Daoy (cell line): Measurements from ENCODE around the gene PDXP. TPM values are rescaled to one million over a fixed set of nuclear protein-coding genes. Genes with fewer than 3 reads are reported as not detected.
"Not testable (repeated sequence)": the region's sequence is repeated elsewhere in the genome, so short reads cannot be mapped to it uniquely, and the experiment has no call there.

ENCODE experiments used
- DNase-seq: peaks from one replicate; pipeline ENCODE4 v3.0.0-alpha.2; 2015; ENCODE audit warnings: low read depth
- total RNA-seq: library from RNA; depleted of rRNA; stranded (reverse); fragments of >200 nt; shearing (Covaris generic); gene quantifications from 2 replicates; pipeline ENCODE4 v1.2.3, GENCODE V29; 2014

Gene PDXP
- total RNA-seq, 1 experiment from 2014 or later: 32.0 TPM

DNA sequence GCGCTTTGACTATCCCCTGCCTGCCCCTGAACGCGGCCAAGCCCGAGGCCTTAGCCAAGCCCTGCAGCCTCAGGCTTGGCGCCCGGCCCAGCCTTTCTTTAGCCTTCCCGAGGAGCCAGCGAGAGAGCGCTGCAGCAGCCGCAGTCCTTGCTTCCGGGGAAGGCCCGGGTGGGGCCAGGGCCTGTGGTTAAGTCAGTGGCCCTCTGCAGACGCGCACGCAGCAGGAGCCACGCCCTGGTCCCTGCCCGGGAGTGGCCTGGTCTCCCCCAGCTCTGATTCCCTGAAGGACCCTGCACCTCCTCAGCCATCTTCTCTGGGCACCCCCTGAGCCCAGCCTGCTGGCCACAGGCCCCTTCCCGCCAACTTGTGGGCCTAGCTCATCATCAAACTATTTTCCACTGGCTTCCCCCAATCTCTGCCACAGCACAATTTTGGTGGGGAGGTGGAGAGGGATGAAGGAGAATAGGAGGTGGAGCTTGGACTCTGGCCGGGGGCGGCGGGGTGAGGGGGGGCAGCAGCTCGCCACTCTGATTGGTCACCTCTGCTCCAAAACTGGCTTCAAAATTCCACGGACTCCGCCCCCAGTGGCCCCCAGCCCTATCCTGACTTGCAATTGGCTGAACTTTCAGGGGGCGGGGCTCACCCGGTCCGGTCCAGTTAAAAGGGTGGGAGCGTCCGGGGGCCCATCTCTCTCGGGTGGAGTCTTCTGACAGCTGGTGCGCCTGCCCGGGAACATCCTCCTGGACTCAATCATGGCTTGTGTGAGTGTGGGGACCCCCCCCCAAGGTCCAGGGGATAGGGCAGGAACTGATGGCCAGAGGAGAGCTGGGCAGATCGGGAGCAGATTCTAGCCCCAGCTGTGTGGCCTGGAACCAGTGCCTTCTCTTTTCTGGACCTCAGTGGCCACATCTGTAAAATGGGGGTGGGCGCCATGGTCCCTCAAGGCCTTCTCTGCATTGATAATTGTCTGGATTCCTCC is 16.7 kb downstream of the PDXP start, which contains the start of gene LGALS1:
Gene LGALS1 (plus strand): TSS at position 686 of the 979 bp plus-strand sequence. CDS start 67 bp downstream, at position 753.
- peak; percentile 97 for DNase-seq

DNA sequence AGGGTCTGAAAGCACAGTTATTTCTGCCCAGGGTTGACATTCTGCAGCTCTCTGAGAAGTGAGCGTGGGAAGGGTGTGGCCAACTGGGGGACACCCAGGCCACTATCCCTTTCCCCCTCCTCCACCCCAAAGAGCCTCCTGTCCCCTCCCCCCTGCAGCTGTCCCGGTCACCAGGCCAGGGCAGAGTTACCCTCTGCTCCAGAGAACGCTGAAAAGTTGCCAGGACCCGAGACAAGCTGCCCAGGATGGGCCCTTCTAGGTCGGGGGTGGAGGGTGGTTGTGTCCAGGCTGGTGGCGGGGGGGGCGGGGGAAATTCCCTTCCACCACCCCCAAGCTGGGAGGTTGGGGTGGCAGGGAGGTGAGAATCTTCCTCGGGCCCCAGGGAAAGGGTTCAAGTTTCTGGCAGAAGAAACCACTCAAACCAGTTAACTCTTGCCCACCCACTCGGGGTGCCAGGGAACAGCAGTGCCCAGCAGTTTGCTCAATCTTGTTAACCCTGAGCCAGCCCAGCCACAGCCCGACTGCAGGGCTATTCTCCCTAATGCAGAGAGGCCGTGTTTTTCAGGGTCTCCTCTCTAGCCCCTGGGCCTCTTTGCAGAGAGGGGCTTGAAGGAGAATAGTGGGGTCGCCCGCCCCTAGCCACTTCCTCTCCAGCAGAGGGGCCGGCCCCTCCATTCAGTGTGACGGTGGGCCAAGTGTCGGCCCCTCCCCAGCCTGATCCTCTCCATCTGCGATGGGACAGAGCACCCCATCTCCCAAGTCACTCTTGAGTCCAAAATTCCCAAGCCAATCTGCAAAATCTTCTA is 17.6 kb downstream of the PDXP start:
- DNase-seq: peak; percentile 43

DNA sequence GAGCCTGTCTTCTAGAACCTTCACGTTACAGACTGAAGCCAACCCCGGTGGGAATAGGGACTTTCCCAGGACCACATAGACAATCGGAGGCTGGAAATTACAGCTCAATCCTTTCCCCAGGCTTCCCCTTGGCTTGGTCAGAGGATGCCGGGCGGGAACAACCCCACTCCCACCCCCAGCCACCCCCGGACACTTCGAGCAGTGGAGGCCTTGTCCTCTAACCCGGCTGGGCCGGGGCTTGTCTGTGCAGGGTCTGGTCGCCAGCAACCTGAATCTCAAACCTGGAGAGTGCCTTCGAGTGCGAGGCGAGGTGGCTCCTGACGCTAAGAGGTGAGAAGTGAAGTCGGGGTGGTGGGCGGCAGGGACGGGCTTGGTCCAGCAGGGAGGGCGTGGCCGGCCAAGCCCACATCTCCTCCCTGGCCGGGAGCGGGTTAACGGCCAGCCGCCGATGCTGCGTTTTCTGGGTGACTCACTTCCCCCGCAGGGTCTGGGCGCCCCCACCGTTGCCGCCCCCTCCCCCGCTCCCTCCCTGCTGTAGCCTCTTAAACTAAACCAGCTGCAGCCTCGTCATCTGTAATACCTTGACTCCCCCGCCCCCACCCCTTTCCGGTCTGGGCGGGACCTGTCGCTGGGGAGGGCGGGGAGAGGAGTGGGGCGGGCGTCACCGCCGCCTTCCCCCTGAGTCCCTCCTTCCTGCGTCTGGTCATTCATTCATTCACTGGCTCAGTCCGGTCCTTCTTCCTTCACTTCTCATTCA is 18.4 kb downstream of the PDXP start:
- peak; percentile 96 for DNase-seq

DNA sequence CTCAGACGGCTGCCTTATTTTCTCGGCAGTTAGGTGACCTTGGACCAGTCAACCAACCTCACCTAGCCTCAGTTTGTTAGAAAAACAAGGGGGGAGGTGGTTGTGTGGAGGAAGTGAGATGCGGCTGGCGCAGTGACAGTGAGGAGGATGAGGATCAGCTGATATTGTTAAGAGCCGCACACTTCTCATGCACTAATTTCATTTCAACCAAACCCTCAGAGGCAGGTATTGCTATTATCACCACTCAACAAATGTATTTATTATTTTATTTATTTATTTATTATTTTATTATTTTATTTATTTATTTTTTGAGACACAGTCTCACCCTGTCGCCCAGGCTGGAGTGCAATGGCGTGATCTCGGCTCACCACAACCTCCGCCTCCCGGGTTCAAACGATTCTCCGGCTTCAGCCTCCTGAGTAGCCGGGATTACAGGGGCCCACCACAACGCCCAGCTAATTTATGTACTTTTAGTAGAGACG is 19.0 kb downstream of the PDXP start:
- no peak for DNase-seq

DNA sequence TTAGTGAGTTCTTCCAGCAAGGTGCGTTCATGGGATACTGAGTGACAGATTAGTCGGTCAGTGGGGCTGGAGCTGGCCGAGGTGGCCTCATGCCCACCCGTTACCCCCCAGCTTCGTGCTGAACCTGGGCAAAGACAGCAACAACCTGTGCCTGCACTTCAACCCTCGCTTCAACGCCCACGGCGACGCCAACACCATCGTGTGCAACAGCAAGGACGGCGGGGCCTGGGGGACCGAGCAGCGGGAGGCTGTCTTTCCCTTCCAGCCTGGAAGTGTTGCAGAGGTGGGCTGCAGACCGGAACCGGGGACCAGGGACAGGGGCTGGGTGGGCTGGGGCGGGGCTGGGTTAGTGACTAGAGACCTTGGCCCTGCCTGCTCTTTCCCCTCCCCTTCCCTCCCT is 19.8 kb downstream of the PDXP start:
- DNase-seq: no peak

DNA sequence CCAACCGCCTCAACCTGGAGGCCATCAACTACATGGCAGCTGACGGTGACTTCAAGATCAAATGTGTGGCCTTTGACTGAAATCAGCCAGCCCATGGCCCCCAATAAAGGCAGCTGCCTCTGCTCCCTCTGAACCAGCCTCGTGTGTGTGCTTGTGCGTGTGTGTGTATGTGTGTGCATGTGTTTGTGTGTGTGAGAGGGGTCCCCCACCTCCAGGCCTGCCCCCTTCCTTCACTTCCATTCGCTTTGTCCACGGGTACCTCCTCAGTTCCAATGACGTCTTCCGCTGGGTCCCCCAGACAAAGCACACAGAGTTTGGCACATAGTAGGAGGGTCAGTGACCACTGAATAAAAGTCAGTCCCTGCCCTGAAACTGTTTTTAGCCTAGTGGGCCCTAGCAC is 21.1 kb downstream of the PDXP start:
- no peak for DNase-seq

DNA sequence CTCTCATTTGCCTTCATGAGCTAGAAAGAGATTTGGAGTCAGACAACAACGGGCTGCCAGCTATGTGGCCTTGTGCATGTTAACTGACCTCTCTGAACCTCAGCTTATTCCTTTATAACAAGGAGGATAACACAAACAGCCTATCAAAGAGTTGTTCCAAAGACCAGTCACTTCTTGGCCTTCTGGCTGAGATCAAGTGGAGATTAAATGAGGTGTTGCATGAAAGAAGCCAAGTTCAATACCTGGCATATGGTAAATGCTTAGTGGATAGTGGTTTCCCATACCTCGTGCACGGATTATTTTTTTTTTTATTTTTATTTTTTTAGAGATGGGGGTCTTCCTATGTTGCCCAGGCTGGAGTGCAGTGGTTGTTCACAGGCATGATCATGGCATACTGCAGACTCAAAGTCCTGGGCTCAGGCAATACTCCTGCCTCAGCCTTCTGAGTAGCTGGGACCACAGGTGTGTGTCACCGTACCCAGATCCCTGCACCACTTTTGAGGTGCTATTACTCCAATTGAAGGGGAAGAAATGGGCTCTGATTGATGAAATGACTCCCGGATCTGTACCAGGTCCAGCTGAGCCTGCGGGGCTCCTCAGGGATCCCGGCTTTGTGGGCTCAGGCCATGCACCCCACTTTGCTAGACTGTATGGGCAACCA is 21.8 kb downstream of the PDXP start:
- DNase-seq: no peak

DNA sequence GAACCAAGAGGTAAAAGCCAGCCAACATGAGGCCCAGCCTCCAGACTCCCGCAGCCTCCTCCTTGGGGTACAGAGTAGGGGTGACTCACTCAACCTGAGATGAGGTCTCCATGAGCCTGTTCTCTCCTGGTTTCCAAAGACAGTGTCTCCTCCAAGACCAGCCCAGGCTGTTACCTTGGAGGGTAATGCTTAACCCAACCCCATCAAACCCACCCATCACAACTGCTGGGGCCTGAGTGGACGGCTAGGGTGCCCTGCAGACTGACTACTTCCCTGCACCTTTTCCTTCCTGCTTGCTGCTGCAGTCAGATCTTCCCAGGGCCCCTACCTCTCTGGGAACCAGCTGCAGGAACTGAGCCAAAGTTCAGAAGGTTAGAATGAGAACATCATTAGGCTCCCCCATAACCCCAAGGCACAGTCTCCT is 22.5 kb downstream of the PDXP start:
- DNase-seq: peak; percentile 57

DNA sequence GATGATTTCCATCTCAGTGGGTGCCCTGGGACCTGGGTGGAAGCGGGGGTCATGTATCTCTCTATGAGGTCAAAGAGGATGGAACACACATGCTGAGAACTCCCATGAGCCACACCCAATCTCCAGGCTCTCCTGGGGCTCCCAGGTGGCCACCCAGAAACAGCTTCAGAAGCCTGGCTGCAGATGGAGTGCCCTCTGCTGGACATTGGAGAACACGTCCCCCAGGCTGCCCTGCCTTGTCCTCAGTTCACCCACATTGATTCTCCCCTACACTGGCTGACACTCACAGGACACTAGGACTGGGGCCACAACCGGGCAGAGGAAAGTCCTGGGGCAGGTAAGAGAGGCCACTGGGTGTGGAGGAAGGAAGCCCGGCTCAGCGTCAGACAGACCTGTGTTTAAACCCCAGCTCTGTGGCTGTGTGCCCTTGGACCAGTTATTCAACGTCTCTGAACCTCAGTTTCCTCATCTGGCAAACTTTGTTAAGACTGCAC is 23.1 kb downstream of the PDXP start:
- peak; percentile 83 for DNase-seq

DNA sequence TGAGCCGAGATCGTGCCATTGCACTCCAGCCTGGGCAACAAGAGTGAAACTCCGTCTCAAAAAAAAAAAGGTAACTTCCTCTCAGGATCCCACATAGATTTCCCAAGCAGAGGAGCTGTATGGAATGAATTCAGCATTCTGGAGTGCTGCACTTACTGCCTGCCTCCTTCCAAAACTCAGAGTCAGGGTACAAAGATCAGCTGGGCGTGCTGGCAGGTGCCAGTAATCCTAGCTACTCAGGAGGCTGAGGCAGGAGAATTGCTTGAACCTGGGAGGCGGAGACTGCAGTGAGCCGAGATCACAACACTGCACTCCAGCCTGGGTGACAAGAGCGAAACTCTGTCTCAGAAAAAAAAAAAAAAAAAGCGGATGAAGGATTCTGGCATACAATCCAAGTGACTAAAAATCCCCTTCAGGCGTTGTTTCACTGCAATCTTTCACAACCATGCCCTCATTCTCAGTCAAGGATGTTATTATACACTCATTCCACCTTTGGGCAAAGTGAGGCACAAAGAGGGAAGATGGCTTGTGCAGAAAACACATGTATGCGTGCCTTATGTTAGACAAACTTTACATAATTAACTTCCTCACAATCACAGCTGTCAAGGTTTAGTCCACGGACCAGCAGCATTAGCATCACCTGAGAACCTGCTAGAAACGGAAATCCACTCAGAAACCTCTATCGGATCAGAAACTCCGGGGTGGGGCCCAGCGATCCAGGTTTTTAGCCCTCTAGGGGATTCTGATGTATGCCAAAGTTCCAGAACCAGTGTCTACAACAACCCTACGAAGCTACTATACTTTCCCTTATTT is 26.5 kb downstream of the PDXP start:
- DNase-seq: no peak

DNA sequence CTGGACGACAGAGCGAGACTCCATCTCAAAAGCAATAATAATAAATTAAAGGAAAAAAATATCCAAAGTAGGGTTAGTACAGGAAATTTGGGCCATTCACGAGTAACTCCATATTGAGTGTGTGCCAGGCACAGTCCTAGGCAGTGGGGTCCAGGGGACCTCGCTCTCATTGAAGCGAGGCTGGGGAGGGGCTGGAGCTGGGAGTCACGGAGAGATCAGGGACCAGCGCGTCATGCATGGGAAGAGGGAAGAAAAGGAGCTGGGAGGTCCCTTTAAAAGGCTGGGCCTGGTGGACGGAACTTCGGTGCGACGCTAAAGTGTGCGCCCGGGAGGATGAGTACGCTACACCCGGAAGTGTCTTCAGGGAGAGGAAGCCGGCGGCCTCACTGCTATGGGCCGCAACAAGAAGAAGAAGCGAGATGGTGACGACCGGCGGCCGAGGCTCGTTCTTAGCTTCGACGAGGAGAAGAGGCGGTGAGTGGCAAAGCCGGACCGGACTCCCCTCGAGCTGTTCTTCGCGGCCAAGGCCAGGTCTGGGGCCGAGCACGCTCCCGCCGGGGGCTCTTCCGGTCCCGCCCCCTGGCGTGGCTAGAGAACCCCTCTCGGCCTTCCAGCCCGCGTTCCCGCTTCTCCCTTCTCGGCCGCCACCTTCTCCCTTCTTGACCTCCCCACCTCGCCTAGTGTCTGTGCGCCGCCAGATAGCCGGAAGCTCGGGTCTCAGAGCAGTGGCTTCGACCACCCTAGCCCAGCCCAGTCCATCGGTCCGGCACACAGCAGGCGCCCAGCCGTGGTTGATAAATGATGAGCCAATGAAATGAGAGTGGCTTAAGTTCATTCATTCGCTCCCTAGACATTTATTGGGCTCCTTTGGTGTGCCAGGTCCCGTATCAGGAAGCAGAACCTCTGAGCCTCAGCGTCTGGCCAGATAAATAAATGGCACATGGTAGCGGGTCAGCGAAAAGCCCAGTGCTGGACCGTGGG is 27.8 kb downstream of the PDXP start, which contains the start of gene NOL12:
Gene NOL12 (plus strand): TSS at position 342 of the 981 bp plus-strand sequence. CDS start 50 bp downstream, at position 392.
- DNase-seq: peak; percentile 89

DNA sequence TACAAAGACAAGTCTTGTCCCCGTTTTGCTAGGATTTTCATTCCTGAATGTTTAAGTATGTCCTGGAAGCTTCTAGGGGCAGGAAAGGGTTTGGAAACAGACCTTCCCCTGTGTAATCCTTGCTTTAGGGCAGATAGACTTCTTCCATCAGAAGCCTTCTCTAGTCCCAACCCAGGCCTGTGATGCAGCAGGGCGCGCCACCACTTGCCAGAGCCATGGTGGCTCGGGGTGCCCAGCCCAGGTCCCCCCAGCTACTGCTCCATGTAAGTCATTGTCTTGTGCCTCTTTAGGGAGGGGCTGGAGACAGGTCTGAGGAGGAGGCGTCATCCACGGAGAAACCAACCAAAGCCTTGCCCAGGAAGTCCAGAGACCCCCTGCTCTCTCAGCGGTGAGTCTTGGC is 31.9 kb downstream of the PDXP start:
- no peak for DNase-seq

DNA sequence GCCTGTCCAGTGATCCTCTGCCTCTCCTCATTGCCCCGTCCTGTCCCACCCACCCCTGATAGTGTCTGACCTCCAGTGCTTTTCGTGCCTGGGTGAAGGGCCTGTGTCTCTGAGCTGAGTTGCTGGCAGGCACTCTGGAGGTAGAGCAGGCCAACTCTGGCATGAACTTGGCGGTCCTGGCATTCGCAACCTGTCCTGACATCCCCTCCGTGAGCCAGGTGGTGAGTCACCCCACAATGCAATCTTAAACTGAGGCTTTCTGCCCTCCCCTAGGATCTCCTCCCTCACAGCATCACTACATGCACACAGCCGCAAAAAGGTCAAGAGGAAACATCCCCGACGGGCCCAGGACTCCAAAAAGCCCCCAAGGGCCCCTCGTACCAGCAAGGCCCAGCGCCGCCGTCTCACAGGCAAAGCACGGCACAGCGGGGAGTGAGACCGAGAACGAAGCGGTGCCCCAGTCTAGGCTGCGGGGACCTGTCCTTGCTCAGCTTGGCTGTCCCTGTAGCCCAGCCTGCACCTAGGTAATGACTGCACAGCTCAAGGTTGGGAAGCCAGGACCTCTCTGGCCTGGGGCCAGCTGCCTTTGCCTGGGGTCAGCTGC is 32.5 kb downstream of the PDXP start:
- DNase-seq: no peak

DNA sequence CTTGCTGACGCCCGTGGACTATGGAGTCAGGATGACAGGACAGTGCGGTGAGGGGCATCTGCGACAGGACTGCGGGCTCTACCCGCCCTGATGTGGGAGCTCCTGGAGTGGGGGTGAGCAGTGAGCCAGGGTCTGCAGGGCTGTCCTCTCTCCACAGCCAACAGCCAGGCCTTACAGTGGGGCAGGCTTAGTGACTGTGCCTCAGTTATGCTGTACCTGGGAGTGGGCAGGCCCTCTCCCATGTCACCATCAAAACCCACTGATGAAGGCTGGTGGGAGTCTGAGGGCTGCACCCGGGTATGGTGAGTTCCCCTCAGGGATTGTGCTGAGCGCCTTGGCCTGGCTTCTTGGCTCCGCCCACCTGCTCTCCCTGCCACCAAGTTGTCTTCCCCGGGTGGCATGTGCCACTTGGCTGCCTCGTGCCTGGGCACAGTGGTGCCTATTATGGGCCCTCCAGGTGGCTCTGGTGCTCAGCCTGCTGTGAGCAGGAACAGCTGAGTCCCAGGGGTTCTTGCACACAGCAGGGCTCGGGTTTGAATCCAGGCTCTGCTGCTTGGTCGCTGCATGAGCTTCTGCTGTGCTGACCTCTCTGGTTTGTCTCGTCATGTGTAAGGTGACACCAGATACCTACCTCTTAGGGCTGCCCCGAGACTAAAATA is 34.2 kb downstream of the PDXP start:
- no peak for DNase-seq

DNA sequence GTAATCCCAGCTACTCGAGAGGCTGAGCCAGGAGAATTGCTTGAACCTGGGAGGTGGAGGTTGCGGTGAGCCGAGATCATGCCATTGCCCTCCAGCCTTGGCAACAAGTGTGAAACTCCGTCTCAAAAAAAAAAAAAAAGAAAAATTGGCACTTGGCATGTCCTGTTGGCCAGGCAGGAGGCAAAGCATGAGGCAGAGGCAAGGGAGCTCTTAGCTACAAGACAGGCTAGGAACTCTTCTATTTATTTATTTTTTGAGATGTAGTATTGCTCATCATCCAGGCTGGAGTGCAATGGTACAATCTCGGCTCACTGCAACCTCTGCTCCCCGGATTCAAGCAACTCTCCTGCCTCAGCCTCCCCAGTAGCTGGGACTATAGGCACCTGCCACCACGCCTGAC is 35.6 kb downstream of the PDXP start:
- DNase-seq: not testable (repeated sequence)

DNA sequence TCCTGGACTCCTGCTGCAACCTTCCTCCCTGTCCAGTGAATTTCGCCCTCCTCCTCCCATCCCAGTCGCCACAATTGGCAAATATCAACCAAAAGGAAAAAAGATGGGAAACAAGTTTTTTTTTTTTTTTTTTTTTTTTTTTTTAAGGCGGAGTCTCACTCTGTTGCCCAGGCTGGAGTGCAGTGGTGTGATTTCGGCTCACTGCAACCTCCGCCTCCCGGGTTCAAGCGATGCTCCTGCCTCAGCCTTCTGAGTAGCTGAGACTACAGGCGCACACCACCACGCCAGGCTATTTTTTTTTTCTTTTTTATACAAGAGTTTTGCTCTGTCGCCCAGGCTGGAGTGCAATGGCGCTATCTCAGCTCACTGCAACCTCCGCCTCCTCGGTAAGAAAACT is 37.7 kb downstream of the PDXP start:
- not testable (repeated sequence) for DNase-seq

DNA sequence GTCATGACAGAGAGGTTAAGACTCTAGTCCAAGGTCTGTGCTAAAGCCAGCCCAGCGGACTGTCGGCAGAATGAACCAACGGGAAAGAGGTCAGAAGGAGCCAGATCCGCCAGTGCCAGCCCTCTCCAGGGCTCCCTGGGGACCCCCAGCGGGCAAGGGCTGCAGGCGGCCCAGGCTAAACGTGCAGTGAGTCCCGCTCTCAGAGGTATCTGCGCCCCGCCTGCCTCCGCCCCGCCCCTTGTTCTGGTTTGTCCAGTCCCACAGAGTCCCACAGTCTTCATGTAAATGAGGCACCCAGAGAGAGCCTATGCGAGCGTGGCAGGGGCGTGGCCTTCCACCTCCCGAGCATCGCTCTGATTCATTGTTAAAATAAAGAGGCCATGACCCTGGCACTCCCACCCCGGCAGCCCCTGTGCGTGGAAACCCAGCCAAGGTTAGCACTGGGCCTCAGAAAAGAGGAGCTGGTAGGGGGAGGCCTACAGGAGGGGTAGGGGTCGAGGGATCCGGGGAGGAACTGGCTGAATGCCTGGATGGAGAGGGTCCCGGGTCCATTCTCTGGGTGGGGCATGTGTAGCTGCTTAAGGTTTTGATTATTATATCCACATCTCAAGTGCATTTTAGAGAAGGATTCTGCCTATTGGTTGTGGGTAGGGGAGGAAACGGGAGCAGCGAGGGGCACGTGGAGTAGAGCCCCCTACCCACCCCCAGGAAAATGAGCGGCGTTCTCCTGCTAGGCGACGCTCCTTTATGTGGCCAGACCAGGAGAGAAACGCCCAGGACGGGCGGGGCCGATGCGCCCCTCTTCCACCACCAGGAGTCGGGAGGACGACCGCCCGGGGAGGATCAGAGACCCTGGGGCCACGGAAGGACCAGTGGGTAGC is 38.4 kb downstream of the PDXP start, which contains the start of gene TRIOBP:
Gene TRIOBP (plus strand): TSS at position 392 of the 881 bp plus-strand sequence. CDS start 4,318 bp downstream, outside the sequence.
- peak; percentile 98 for DNase-seq
